HG03575 (cell line): ENCODE data around the gene DNA2.
"Not testable (repeated sequence)": the region's sequence is repeated elsewhere in the genome, so short reads cannot be mapped to it uniquely, and the experiment has no call there.

Experiments
- ATAC-seq: cut with Tn5 transposase; IDR thresholded peaks from one replicate; pipeline ENCODE4 v1.9.1; 2021; ENCODE audit not compliant: unreplicated experiment, insufficient number of reproducible peaks, low FRiP score; ENCODE audit errors: extremely low read depth

DNA2 gene

DNA sequence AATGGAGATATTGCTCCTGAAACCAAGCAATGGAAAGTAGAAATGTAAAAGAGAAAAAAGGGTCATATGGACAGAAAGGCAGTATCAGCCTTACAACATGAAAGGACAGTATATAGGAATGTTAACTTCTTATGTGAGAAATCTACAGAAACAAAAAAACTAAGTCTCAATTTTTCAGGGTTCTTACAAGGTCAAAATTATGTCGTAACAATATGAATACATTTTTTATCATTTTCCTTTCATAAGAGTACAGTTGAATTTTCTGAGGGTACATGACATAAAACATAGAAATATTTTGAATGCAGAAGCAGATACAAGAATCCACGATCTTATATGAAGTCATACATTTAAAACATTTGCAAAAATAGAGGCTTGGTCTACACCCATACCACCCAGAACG is 10.7 kb downstream of the DNA2 start:
- no peak for ATAC-seq

DNA sequence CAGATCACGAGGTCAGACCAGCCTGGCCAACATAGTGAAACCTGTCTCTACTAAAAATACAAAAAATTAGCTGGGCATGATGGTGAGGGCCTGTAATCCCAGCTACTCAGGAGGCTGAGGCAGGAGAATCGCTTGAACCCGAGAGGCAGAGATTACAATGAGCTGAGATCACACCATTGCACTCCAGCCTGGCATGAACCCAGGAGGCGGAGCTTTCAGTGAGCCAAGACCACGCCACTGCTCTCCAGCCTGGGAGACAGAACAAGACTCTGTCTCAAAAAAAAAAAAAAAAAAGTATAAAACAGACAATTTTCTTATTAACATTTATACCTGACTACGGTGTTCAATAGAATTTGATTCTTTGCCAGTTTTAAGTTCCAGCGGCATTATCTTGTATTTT is 22.1 kb downstream of the DNA2 start:
- ATAC-seq: not testable (repeated sequence)

GRCh38 chr10:68446179-68446578 is 25.6 kb downstream of the DNA2 start:
- ATAC-seq: no peak

DNA sequence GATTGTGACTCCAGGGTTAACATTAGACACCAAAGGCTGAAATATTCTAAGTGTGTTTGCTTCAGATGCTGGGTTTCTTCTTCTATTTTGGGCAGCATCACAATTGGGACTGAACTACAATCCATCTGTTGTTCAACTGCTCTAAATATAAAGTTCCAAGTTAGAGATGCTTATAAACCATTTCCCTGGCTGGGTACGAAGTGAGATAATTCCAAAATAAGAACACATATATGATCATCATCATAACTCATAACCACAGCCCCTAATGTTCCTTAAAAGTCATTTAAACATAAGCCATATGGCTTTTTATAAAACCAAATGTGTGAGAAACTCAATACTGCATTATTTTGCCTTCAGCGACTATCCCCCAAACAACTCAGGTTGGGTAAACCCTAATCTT is 28.8 kb downstream of the DNA2 start:
- no peak for ATAC-seq

- no peak for ATAC-seq
Measured at GRCh38 chr10:68440898-68441297, 30.9 kb downstream of the DNA2 start.

DNA sequence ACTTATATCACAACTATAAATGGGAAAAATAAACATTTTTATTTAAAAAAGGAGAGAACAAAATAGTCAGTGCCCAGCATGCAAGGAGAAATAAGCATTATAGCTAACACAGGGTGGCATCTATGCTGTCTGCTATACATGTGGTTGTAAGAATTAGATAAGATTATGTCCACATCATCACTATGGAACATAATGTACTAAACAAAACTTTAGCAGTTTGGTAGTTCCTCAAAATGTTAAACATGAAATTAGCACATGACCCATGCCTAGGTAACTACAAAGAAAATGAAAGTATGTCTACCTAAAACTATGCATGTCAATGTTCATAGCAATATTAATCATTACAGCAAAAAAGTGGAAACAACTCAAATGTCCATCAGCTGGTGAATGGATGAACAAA is 36.0 kb downstream of the DNA2 start:
- no peak for ATAC-seq

DNA sequence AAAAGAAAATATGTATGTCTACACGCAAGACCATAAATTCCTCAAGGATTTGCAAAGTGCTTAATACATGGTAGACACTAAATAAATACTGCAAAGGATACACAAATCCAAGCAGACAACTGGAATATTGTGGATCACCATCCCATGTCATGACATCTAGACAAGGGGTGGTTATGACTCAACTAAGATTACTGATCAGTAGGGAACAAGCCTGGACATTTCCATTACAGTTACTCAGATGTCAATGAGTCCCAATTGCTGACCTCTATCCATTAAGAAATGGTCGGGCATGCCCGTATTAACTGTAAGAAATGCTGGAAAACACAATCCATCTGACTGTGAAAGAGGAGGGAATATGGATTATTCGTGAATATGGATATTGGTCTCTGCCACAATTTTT is 37.1 kb downstream of the DNA2 start:
- no peak for ATAC-seq

GRCh38 chr10:68428396-68429104 is 43.2 kb downstream of the DNA2 start:
- ATAC-seq: no peak

GRCh38 chr10:68424454-68425014 is 47.2 kb downstream of the DNA2 start:
- no peak for ATAC-seq

GRCh38 chr10:68423522-68423921 is 48.3 kb downstream of the DNA2 start:
- no peak for ATAC-seq

DNA sequence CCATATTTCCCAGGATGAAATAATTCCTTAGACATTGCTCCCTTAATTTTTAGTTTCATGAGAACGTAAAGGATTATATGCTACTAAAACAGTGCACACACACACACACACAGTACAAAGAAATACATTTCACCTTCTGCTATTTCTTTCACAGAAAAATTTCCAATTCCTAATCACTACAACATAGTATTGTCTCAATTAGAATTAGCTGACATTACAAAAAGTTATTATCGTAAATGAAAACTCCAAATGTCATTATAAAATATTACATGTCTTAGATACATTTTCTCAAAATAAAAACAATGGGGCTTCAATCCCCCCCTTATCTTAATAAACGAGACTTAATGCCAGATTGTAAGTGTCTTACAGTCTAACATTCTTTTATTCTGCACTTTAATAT is 52.4 kb downstream of the DNA2 start:
- ATAC-seq: no peak

DNA sequence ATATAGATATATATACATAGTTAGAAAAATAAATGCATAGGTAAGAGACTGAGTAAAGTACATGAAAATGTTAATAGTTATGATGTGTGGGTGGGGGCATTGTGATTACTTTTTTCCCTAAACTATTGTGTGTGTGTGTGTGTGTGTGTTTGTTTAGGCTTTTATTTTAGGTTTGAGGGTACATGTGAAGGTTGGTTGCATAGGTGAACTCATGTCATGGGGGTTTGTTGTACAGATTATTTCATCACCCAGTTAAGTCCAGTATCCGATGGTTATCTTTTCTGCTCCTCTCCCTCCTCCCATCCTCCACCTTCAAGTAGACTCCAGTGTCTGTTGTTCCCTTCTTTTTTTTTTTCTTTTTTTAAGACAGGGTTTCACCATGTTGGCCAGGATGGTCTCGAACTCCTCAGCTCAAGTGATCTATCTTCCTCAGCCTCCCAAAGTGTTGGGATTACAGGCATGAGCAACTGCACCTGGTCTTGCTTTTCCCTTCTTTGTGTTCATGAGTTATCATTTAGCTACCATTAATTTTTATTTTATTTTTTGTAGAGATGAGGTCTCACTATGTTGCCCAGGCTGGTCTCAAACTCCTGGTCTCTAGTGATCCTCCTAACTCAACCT is 62.8 kb downstream of the DNA2 start:
- no peak for ATAC-seq

- peak; percentile 62 for ATAC-seq
Measured at GRCh38 chr10:68406815-68407548, 64.8 kb downstream of the DNA2 start, which contains the start of gene RUFY2. RUFY2 (minus strand) TSS chr10:68407277; CDS start chr10:68407189, 88 bp downstream.

DNA sequence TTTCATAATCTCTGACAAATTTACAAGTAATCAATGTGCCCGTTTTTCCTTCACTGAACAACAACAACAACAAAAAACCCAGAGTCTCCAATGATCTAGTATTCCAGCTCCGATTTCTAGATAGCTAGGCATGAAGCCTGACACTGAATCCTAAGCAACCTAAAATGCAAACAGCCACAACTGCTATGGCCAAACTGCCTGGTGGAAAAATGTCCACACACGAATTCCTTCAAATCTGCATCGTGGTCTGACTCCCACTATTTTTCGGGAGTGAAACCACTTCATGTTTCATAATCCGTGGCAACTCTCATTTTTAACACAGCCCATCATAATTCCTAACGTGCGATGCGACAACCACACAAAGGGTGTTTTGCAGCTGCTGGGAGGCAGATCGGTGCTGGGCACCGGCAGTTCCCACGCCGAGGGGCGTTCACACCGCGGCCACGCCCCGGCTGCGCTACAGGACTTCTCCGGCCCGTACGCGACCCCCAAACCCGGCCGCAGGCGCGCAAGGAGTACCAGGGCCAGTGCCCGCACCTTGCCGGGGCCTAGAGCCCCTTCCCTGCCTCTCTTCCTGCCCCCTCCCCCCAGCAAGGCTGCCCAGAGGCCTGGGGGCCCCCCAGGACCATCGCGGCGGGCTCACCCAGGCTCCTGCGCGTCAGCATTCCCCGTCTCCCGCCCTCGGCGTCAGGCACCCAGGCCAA is 65.5 kb downstream of the DNA2 start:
- ATAC-seq: no peak

DNA sequence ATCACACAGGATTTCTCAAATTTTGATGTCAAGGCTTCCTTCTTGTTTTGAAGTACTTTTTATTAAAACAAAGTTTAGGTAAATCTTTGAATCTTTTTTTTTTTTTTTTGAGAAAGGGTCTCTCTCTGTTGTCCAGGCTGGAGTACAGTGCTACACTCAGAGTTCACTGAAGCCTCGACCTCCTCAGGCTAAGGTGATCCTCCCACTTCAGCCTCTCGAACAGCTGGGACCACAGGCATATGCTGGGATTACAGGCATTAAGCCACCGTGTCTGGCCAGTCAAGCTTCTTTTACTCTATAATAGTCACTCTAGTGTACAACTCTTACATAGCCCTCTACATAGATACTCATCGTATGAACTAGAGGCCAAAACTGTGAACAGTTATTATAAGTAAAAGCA is 68.1 kb downstream of the DNA2 start:
- no peak for ATAC-seq

DNA sequence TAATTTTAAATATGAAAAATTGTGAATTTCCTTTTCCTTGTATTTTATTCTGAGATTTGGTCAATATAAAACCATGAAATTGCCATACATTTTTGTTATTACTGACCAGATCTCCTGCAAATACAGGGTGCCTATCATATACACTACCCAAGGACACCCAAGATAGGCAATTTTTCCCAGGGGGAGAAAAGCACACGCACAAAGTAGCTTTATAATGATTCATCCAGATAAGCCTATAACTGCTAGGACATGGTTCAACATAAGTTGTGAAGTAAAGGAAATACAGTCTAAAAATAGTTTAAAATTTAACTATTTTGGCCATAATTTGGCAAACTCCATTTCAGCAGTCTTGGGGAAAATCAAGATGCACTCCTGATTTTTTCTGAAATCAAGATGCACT is 69.5 kb downstream of the DNA2 start:
- ATAC-seq: no peak

DNA sequence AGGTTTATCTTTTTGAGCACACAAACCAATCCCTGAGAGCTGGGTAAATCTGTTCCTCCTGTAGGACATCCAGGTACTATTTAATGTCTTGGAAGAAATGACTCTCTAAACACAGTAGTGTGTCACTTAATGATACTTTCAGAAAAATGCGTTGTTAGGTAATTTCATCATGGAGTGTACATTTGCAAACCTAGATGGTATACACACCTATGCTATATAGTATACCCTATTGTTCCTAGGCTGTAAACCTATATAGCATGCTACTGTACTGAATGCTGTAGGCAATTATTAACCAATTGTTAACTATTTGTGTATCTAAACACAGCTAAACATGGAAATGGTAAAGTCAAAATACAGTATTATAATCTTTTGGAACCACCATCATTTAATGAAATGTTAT is 74.8 kb downstream of the DNA2 start:
- ATAC-seq: no peak

GRCh38 chr10:68385740-68386139 is 86.0 kb downstream of the DNA2 start:
- no peak for ATAC-seq

DNA sequence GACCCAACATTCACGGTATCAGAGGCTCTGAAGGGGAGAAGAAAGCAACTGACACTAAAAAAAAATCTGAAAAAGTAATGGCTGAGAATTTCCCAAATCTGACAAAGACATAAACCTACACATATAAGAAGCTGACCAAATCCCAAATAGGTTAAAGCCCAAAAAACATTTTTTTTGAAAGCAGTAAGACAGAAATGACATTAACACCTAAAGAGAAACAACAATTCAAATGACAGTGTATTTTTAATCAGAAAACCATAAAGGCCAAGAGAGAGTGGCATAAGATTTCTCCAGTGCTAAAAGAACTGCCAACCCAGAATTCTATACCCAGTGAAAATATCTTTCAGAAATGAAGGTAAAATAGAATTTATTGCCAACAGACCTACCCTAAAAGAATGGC is 100.2 kb downstream of the DNA2 start:
- no peak for ATAC-seq
